Measurements from ENCODE around the gene SMIM8.

Gene SMIM8

DNA sequence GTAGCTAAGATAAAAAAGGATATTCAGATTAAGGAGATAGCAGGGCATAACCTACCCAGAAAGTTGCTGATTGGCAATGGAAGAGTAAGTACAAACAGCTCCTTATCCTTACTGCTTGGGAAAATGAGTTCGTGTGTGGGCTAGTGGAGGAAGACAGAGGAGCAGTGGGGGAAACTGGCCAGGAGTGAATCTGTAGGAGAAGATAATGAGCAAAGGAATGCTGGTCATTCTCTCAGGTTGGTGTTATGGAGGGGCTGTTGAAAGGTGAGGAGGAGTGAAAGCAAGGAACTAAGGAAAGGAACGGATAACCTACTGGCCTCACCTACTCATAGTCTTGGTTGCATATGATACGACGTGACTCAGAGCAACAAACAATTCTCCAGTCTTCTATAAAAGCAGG lies 14.0 kb downstream of the SMIM8 start:
- no peak for DNase-seq

DNA sequence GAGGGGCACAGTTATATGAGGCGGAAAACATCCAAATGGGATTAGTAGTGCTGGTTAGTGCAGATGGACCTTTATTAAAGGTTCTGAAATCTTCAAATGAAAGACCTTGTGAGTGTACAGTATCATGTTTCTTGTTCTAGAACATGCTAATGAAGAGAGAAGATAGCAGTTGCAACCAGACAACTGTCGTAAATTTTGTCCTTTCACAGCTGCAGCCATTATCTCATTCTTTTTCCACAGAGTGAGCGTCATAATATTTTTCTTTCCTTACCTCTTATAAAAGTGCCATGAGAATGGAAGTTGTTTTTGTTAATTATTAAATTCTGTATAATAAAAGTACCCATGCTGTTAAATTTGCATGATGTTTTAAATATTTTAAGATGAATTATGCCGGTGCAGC lies 17.8 kb downstream of the SMIM8 start:
- no peak for DNase-seq

DNA sequence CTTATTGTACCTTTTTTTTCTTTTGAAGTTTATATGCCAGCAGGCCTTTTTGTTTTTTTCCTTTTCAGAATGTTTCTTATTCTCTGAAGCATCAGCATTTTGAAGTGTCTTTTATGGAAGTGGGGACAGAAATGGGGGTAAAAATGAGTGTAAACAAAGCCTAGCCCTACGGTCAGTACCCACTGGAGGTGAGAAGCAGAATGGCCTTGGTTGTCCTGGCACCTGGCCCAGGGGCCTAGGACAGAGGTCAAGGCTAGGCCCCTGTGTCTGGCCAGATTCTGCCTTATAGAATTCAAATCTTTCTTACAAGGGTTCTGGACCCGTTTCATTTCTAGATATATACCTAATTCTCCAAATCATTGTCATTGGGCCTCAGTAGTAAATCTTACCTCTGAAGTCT lies 18.8 kb downstream of the SMIM8 start:
- no peak for DNase-seq

DNA sequence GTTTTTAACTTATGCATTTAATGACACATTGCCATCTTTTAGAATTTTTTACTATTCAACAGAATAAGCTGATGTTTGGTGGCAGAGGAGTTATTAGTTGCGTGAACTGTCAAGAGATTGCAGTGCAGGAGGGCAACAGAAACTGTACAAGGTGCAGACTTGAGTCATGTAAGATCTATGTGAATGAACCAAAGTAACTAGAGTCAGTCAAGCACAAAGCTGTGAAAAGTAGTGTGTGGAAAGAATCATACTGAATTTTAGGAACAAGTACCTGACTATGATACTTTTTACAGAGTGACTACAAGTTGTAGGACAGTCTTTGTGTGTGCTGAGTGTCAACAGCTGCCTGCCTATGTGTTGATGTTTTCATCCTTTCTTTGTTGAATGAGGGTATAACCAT lies 19.5 kb downstream of the SMIM8 start:
- DNase-seq: no peak

DNA sequence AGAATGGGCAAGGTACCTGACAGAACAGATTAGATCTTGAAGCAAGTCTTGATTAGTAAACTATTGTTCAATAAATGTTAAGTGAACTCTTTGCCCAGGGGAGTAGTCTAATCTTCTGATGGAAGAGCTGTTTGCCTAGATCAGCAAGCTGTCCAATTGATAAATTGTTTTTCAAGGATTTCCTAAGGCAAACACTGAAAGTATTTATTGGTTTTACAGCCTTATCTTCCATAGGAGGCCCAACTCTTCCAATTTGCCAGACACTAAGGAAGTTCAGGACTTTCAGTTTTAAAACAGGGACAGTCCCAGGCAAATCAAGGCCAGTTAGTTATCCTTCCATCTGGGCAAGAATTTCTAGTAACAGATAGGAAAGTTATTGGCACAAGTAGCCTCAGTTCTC lies 20.4 kb downstream of the SMIM8 start:
- DNase-seq: no peak

DNA sequence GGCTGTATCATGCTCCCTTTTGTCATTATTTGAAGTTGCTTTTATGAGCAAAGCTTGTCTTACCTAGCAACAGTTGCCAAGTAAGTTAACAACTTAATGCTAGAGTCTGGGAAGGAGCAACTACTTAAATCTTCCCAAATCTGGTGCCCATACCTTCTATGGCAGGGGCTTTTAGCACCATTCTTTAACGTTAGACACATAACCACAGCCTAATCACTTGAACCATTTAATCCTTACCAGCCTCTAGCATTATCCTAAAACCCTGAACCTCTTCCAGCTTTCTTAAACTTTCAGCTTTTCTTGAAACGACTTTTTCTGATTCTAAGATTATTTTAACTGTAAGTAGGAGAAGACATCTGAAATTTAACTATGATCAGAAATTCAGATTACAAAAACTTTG lies 22.3 kb downstream of the SMIM8 start, which contains the start of gene C6orf163:
Gene C6orf163, plus strand, starts transcription at position 83 of the 400 bp plus-strand sequence. Its CDS starts 287 bp downstream, at position 370.
- no peak for DNase-seq

DNA sequence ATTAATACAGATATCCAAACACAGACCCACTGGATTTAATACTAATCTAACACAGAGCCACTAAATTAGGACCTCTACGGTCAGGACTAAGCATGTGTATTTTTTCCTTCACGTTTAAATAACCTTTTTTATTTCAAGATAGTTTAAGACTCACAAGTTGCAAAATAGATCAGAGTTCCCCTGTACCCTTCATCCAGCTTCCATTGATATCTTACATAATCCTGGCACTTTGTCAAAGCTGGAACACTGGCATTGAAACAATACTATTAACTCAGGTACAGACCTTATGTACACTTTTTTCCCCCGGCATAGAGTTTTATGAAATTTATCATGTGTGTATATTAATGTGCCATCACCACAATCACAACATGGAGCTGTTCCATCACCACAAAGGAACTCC lies 24.3 kb downstream of the SMIM8 start:
- DNase-seq: no peak

DNA sequence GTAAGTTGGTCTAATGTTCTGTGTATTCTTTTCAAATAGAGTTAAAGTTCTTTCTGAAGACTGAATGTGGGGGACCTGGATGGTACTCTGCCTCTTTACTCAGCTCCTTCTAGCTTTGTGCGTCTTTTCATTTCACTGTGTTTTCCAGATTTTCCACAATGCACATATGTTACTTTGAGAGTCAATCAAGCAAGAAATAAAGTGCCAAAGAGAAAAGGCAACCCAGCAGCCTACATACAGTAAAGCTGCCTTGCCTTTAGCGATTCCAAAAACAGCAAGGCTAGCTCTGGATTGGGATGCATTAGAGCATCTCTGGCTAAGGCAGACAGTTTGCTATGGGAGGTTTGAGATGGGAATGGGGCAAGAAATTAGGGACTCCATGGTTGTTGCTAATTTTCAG lies 27.5 kb downstream of the SMIM8 start:
- DNase-seq: no peak

DNA sequence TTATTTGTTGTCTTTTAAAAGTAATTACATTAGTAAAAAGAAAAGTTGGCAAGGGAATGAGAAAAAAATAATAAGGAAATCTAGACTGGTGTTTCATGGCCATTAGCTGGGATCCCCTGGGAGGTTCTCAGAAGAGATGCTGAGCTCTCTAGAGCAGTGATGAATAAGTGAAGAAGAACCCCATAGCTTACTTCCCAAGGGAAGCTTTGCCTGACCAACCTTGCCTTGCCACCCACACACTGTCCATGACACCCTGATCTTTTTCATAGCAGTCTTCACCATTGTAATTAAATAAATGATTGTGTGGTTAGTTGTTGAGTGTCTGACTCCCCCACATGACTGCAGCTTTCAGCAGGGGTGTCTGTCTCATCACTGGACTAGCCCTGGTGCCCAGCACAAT lies 28.1 kb downstream of the SMIM8 start:
- no peak for DNase-seq

DNA sequence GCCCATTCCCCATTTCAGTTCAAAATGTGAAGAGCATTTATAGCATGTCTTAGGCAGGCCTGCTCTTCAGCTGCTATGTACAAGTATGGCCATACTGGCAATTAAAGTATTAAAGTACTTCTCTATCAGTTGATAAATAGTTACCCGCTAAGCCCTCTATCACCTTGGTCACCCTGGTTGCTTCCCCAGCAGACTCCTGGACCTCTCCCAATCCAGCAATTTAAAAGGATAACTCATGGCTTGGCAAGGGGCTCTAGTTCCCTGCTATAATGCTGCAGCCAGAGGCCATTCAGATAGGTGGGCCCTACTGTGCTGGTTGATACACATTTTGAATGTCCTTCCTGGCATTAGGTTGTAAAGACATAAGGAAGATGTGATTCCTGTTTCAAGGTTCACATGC lies 29.2 kb downstream of the SMIM8 start:
- no peak for DNase-seq

DNA sequence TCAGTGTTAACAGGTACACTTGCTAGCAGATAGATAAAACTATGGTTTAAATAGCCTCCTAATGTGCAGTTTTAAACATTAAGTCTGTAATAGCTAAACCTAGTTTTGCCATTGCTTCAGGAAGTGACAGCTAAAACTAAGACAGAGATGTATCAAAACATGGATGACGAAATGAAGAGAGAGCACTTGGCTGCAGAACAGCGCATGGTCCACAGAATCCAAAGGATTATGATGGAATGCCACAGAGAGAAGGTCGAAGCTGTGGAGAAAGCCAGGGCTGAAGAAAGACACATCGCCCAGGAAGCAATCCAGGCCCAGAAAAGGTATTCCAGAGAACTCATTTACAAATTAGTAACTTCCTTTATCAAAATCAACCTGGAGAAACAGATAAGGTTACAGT lies 33.8 kb downstream of the SMIM8 start:
- DNase-seq: no peak

DNA sequence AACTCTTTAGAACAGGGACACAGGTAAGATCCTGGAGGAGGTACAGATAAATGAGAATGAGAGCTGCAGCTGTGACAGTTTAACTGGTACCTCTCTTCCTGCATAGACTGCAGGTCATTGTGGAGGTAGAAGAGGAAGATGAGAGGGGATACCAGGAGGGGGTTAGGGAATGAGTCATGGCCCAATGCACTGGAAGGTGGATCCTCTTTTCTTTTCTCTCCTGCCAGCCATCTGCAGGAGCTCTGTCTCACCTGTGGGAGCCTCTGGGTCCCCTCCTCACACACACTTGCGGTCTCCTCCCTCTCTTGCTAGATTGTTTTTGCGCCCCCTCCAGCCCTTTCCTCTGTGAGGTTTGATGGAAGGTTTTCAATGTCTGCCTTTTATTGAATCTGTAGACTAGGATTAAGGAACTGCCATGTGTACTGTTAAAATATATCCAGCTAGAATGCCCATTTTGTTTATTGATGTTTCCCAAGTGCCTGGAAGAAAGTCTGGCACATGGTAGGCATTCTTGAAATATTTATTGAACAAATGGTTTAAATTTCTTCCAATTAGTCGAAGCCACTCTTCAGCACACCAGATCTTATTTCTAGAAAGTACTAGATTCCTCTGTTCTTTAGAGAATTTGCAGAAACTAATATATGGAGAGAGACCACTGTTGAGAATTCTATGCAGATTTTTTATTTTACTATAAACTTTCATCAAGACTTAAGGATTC lies 35.2 kb downstream of the SMIM8 start:
- DNase-seq: no peak

DNA sequence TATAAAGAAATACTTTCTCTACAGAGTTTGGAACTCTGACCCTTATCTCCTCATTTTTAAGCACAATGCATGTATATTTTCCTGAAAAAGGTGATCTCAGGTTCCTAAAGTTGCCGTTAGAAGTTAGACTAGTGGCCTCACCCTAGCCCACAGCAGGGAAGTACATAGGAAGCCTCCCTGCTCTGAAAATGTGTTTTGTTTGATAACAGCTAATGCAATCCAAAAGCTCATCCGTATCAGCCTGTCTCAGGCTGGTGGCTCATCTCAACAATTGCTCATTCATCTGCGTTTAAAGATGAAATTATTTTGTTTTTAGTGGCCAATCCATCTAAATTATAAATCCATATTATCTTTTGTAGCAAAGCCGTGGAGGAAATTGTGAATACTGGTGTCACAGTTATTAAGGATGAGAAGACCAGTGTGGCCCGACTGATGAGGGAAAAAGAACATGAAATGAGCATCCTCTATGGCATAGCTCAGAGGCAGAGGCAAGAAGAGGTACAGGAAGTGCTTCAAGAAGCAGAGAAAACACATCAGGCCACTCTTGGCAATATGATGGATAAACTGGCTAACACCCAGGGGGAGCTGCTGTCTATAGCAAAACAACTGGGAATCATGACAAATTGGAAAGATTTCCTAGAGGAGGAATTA lies 42.3 kb downstream of the SMIM8 start:
- no peak for DNase-seq

DNA sequence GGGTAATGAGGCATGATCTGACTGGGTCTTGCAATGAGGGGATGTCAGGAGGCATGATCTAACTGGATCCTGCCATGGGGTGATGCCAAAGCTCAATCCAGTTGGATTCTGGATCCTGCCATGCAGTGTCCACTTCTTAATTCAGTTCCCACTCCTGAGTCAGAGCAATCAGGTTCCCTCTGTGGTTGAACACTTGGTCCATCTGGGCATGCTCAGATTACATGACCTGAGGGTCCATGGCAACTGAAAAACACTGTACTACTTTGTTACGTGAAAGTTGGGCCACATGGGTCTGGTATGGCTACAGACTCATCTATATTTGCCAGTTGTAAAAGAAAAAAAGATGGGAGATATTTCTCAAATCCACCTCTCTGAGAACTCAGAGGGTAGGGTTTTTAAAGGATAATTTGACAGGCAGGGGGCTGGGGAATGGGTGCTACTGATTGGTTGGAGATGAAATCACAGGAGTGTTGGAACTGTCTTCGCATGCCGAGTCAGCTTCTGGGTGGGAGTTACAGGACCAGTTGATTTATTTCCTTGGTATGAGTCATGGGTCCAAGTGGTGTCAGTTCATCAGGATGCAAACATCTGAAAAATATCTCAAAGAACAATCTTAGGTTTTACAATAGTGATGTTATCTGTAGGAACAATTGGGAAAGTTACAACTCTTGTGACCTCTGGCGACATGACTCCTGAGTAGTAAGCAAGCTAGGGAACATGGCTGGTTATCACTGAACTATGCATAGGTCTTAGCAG lies 43.9 kb downstream of the SMIM8 start:
- DNase-seq: no peak

DNA sequence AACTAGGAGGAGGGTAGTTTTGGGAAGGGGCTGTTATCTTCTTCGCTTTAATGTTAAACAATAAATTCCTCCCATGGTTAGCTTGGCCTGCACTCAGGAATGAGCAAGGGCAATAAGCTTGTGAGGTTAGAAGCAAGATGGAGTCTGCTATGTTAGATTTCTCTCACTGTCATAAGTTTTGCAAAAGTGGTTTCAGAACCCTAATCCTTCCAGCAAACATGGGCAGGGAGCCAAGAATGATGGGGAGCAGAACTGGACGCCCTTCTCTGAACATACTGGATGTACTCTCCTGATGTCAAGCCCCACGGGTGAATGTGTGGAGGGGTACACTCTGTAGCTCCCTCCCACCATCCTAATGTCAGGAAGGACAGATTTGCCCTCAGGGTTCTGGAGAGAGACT lies 44.5 kb downstream of the SMIM8 start:
- no peak for DNase-seq

DNA sequence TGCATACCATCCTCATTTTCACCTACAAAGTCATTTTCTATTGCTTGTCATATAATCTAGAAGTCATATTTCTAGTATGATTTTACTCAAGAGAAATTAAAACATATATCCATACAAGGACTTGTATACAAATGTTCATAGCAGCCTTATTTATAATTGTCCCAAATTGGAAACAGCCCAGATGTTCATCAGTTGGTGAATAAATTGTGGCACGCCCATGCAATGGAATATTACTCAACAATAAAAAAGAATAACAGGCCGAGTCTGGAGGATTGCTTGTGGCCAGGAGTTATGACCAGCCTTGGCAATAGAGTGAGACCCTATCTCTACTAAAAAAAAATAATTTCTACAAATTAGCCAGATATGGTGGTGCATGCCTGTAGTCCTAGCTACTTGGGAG lies 51.0 kb downstream of the SMIM8 start:
- DNase-seq: no peak

DNA sequence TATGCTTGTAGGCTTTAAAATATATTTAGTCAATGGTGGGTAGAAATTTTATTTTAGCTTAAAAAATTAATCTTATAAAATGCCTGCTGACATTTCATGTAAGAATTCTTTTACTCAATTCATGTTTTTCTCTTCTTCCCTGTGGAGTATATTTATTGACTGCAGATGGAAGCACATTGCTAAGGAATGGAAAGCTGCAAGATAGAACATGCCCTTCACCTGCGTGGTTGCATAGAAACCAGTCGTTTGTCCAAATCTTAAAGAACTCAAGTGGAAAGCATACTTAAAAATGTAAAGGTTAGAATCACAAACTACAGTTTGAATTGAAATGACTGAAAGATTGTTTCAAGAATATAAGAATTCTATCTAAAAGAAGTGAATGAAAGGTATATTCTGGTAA lies 52.9 kb downstream of the SMIM8 start:
- DNase-seq: no peak

DNA sequence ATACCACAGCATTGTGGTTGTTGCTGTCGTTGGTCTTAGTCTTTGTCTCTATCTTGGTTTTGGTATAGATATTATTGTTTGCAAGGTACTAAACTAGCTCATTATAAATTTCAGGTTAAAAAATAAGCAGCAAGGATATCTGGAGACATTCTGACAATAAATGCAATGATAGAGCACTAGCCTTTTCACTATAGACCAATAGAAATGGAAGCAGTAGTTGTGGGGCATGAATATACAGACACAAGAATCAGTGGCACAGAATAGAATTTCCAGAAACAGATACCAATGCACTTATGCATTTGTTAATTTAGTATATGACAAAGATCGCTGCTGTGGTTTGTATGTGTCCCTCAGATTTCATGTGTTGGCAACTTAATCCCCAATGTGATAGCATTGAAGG lies 54.3 kb downstream of the SMIM8 start:
- DNase-seq: no peak

DNA sequence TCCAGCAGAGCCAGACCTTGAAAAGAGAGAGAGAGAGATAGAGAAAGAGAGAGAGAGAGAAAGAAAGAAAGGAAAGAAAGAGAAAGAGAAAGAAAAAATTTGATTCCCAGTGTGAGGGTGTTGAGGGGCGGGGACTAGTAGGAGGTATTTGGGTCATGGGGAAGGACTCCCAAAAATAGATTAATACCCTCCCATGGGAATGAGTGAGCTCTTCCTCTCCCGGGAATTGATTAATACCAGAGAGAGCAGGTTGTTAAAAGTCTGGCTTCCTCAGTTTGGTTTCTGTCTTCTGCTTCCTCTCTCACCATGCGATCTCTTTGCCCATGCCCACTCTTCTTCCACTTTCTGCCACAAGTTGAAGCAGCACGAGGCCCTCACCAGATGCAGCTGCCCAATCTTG lies 56.6 kb downstream of the SMIM8 start:
- DNase-seq: no peak

DNA sequence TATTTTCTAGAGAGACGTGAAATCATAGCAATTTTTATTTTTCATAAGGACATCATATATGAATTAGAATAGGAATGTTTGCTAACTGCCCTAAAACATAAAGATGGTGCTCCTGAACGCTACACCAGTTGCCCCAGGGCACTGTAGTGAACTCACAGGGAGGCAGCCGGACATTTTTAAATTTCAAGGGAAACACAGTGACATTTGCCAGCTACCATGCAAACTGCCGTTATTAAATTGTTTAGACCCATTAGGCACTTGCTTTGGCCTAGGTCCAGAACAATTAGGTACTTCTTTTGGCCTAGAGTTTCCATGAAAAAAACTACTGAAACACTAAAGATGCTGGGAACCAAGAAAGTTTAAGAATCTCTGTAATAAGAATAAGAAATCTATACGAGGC lies 60.5 kb downstream of the SMIM8 start:
- DNase-seq: no peak

DNA sequence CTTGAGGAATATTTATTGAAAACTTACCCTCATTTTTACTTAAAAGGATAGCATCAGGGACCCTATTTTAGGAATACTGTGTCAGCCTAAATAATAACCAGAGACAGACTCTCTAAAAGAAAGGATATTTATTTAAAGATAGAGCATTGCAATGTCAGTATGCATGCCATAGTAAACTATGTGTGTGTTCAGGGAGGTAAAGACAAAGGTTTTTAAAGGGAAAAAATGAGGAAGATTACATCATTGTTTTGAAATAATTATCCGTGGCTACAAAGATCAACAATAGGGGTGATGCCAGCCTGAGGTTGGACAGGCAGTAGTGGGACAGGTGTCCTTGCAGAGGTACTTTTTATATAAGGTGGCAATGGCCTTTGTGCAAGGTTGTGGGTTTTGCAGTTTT lies 61.6 kb downstream of the SMIM8 start:
- no peak for DNase-seq

DNA sequence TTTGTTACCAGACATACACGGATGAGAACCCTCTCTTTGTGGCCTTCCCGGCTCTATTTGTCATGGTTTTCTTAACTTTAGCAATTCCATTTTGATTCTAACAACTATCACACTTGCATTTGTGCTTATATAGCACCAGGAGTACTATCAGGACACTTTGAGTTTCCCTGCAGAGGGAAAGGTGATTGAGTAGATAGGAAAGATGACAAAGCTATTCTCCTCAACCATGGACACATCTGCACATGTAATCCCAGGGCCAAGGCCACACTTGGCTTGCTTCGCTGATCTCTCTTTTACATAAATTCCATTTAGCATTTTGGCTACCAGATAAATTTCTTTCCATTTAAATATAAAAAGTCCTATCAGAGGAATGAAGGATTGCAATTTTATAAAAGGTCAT lies 62.1 kb downstream of the SMIM8 start:
- no peak for DNase-seq

DNA sequence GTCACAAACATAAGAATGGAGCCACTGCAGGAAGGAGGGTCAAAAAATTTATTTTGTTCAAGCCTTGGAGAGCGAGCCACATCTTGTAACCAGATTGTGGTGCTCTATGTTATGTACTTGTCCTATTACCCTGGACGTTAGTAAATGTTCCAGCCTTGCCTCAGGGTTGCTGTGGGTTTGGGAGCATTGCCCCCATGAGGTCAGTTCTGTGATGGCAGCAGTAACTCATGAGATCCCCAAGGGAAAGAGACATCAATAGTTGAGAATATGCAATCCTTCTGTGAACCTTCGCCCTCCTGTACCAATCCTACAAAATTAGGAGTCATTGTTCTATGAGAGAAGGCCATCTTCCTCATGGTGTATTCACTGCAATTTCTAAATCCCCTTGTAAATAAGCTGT lies 68.9 kb downstream of the SMIM8 start:
- no peak for DNase-seq
